Psoas muscle (tissue), 8 donors: Measurements from ENCODE around the gene CDK6. TPM values are rescaled to one million over a fixed set of nuclear protein-coding genes. Genes with fewer than 3 reads are reported as not detected.
A peak's percentile ranks its signal among the peaks of the same experiment; 100 is the strongest.

Experiments
- ATAC-seq, 4 donors: fragments of 200-7000 bp; cut with Tn5 transposase; one replicate each; pipeline ENCODE4 v1.9.1; 2020; ENCODE audit warnings: moderate library complexity in 3 of 4, mild to moderate bottlenecking in 2 of 4
- DNase-seq, 2 donors: peaks; one replicate each; pipeline ENCODE4 v3.0.0-alpha.2; 2020
- H3K27ac ChIP-seq: fragments of 200-600 bp; one replicate; pipeline ENCODE4 v1.8.0; 2022
- H3K27me3 ChIP-seq, 3 donors: fragments of 200-600 bp in 1 of 3; one replicate each; pipeline versions ENCODE4 v1.6.1 to v1.8.0; 2013 to 2022; ENCODE audit warnings: low read length in 2 of 3, mild to moderate bottlenecking in 2 of 3, moderate library complexity in 1 of 3; ENCODE audit not compliant: insufficient read depth in 3 of 3
- H3K36me3 ChIP-seq, 2 donors: fragments of 200-600 bp in 1 of 2; one replicate each; pipeline versions ENCODE4 v1.6.1 to v1.8.0; 2013 to 2022; ENCODE audit warnings: low read depth in 1 of 2, mild to moderate bottlenecking in 1 of 2, moderate library complexity in 1 of 2; ENCODE audit not compliant: insufficient read depth in 1 of 2
- H3K4me1 ChIP-seq: fragments of 200-600 bp; one replicate; pipeline ENCODE4 v1.8.0; 2022
- H3K4me3 ChIP-seq: fragments of 200-600 bp; one replicate; pipeline ENCODE4 v1.8.0; 2022; ENCODE audit warnings: mild to moderate bottlenecking
- H3K9me3 ChIP-seq: fragments of 200-600 bp; one replicate; pipeline ENCODE4 v1.8.0; 2022
- CTCF ChIP-seq: fragments of 200-600 bp; IDR thresholded peaks from one replicate; pipeline ENCODE4 v1.8.0; 2022; ENCODE audit warnings: antibody characterized with exemption
- WGBS, 3 donors: extraction: QIAGEN DNeasy Blood & Tissue Kit; methylation state at CpG; one replicate each; pipeline versions ENCODE4 v1.1.6 to v1.1.7; 2013; 5-methylcytosine and 5-hydroxymethylcytosine counted together
- intact Hi-C, 2 donors: fragments of 100-400 bp; cut with DNase I; formaldehyde crosslinking; loops; one replicate each; pipeline versions ENCODE4 v1.11.0 to v1.14.2; 2022
- polyA plus RNA-seq, 3 donors: library from polyadenylated mRNA; stranded (reverse); fragments of 200-250 nt; gene quantifications; one replicate each; pipeline ENCODE4 v1.2.3, GENCODE V29; 2013
- total RNA-seq, 4 donors: library from RNA; stranded (reverse); fragmentation: NEBNext Ultra II Directional in 2 of 4; extraction: Animal tissue kit (Norgen Biotek cat#: 25700) in 2 of 4; gene quantifications; one replicate each; pipeline versions ENCODE4 v1.2.1 to v1.2.4, GENCODE V29; 2021 to 2023
- donor health status: healthy with polysubstance abuse.
- donor health status: DM: no; HTN: no; CAD: no; lungs with moderate emphysema.
- donor health status: Bipolar disorder and iron deficiency.
- donor health status: healthy.
- donor health status: DM: yes; HTN: yes; CAD: no.
- donor health status: DM: no; HTN: no; CAD: no.
- donor health status: DM: no; HTN: no; CAD: no.
- donor health status: DM: yes; HTN: yes; CAD: no.

The CDK6 gene
- total and polyA plus RNA-seq, 7 donors, result 0.39 to 8.0 (median 3.2) TPM

GRCh38 chr7:92830532-92831110 is 5.8 kb downstream of the CDK6 start:
- H3K36me3 ChIP-seq, result no peaks in the 10 kb centered on the region
- peak overlapping the region; percentile 81 for H3K4me3 ChIP-seq
- no peak for DNase-seq
- intact Hi-C loops, result loop anchor here (5.0 kb wide), 3 partner anchors 108 to 213 kb away; no protein-coding TSS in a partner anchor
- TF ChIP-seq CTCF, result no peak
- ATAC-seq, result no peak
- peaks cover 0 to 56% (median 14%) of the 10 kb centered on the region in 3 donors for H3K27me3 ChIP-seq
- WGBS, 3 donors, result 45 to 54% (median 47%) methylated on average over 6 of the region's 6 CpGs
- no peak overlapping the region for H3K27ac ChIP-seq
- no peaks in the 10 kb centered on the region for H3K9me3 ChIP-seq
- H3K4me1 ChIP-seq, result peaks cover 15% of the 10 kb centered on the region

DNA sequence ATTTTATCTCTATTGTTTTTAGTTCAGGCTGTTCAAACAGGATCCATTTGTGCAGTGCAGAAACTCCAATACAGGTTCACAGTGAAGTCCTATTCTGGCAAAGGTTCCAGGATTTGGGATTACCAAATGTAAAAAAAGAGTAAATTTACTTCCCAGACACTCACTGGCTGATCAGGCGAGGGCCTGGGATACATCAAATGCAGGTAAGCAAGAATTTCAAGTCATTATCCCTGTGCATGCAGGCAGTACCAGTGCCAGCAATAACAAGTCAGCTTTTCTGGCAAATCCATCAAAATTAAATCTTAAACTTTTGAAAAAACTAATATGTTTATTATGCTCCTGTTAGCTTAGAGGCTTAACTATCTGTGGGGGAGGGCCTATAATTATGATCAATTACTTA is 6.3 kb downstream of the CDK6 start:
- Histone ChIP-seq H3K27ac (no peak overlapping the region), H3K4me3 (no peak overlapping the region), H3K36me3 (no peaks in the 10 kb centered on the region), H3K27me3 (peaks cover 0 to 50% (median 10%) of the 10 kb centered on the region in 3 donors), H3K9me3 (no peaks in the 10 kb centered on the region), H3K4me1 (peaks cover 15% of the 10 kb centered on the region)
- 79 to 96% (median 81%) methylated on average over 1 of the region's 1 CpG for WGBS, 3 donors
- TF ChIP-seq CTCF, result no peak
- DNase-seq (no peak), ATAC-seq (no peak)
- intact Hi-C loops, result loop anchor here (5.0 kb wide), 3 partner anchors 108 to 213 kb away; no protein-coding TSS in a partner anchor

DNA sequence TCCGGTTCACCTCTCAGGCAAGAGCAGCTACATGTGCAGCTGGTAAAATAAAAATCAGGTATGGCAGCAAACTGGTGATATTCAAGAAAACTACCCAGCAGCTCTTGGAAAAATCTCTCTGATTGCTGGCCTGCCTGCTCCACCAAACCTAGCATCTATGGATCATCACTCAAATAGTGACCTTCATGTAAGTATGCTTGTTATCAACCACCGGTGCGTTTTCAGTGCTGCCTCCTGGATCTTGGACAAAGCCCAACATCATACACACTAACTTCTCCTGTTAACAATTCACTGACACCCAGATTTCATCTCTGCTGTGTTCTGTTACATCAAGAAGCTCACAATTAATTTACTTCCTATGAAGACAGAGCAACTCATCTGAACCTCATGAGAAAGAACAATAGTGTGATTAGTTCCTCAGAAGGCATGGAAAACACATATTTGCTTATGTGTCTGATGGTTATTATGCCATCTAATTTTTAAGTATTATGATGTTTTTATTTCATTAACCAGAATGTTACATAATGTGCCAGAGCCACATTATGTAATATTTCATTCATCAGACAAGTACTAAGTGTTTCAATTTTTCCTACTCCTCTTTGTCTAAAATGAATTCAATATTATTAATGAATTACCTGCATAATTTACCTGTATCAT is 8.8 kb downstream of the CDK6 start:
- H3K27ac ChIP-seq, result no peak overlapping the region
- DNase-seq (no peak), ATAC-seq (no peak)
- H3K4me3 ChIP-seq, result no peak overlapping the region
- no peaks in the 10 kb centered on the region for H3K36me3 ChIP-seq
- no peaks in the 10 kb centered on the region for H3K9me3 ChIP-seq
- peaks cover 0 to 28% (median 1%) of the 10 kb centered on the region in 3 donors for H3K27me3 ChIP-seq
- 31 to 53% (median 38%) methylated on average over 3 of the region's 3 CpGs for WGBS, 3 donors
- peaks cover 11% of the 10 kb centered on the region for H3K4me1 ChIP-seq
- intact Hi-C loops, result no loop called here
- TF ChIP-seq CTCF, result no peak

- Histone ChIP-seq H3K4me1 (no peaks in the 10 kb centered on the region), H3K9me3 (no peaks in the 10 kb centered on the region), H3K4me3 (no peak overlapping the region), H3K27ac (no peak overlapping the region), H3K36me3 (no peaks in the 10 kb centered on the region), H3K27me3 (peaks cover 0 to 17% (median 0%) of the 10 kb centered on the region in 3 donors)
- WGBS, 3 donors, result 50 to 77% (median 55%) methylated on average over 3 of the region's 3 CpGs
- DNase-seq (no peak), ATAC-seq (no peak)
- intact Hi-C loops, result no loop called here
- TF ChIP-seq CTCF, result no peak
Measured at GRCh38 chr7:92826258-92826938, 10.0 kb downstream of the CDK6 start.
